Thyroid gland (tissue), 4 donors: ENCODE results near the gene MRTFB. TPM values are rescaled to one million over a fixed set of nuclear protein-coding genes. Genes with fewer than 3 reads are reported as not detected.

ENCODE experiments used
- DNase-seq, 2 donors: peaks; one replicate each; pipeline ENCODE4 v3.0.0-alpha.2; 2019
- H3K27ac ChIP-seq, 3 donors: fragments of 200-600 bp; sonication (generic); 1 replicate in 2 of 3; 2 replicates in 1 of 3; pipeline ENCODE4 v1.5.1; 2016 to 2019; ENCODE audit warnings: mild to moderate bottlenecking in 1 of 3, moderate library complexity in 1 of 3
- H3K27me3 ChIP-seq: fragments of 200-600 bp; sonication (generic); one replicate; pipeline ENCODE4 v1.5.1; 2019
- H3K36me3 ChIP-seq, 2 donors: fragments of 200-600 bp; sonication (generic); one replicate each; pipeline ENCODE4 v1.5.1; 2016 to 2019
- H3K4me1 ChIP-seq, 2 donors: fragments of 200-600 bp; sonication (generic); one replicate each; pipeline ENCODE4 v1.5.1; 2017 to 2019
- H3K4me3 ChIP-seq, 3 donors: fragments of 200-600 bp; sonication (generic); replicated peaks in 1 of 3; 1 replicate in 2 of 3; 2 replicates in 1 of 3; pipeline ENCODE4 v1.5.1; 2016; ENCODE audit warnings: mild to moderate bottlenecking in 1 of 3
- H3K9me3 ChIP-seq: fragments of 200-600 bp; sonication (generic); one replicate; pipeline ENCODE4 v1.5.1; 2017
- POLR2A ChIP-seq, 2 donors: fragments of 450-650 bp; IDR thresholded peaks; one replicate each; pipeline ENCODE4 v1.6.1; 2017; ENCODE audit warnings: antibody characterized with exemption in 2 of 2, mild to moderate bottlenecking in 2 of 2, moderate library complexity in 1 of 2
- WGBS, 2 donors: methylation state at CpG; one replicate each; pipeline ENCODE4 v1.1.5; 2017; 5-methylcytosine and 5-hydroxymethylcytosine counted together
- intact Hi-C: fragments of 100-400 bp; cut with DNase I; formaldehyde crosslinking; loops from one replicate; pipeline ENCODE4 v1.15.1; 2023
- total RNA-seq, 4 donors: library from RNA; depleted of rRNA; stranded (reverse); fragments of >200 nt; gene quantifications; one replicate each; pipeline ENCODE4 v1.2.3, GENCODE V29; 2016
- TF ChIP-seq, protein P1 (sequence below), 6 experiments: fragments of 200-600 bp in 3 of 6; fragments of 450-650 bp in 3 of 6; sonication (generic) in 3 of 6; IDR thresholded peaks; one replicate each; pipeline ENCODE4 v1.5.1; 2016 to 2019; ENCODE audit warnings: antibody characterized with exemption in 6 of 6, mild to moderate bottlenecking in 2 of 6, inconsistent platforms in 1 of 6, moderate library complexity in 1 of 6

Gene MRTFB
- total RNA-seq, 4 donors from 2014 or later, result 51.2 to 131 (median 74.0) TPM

DNA sequence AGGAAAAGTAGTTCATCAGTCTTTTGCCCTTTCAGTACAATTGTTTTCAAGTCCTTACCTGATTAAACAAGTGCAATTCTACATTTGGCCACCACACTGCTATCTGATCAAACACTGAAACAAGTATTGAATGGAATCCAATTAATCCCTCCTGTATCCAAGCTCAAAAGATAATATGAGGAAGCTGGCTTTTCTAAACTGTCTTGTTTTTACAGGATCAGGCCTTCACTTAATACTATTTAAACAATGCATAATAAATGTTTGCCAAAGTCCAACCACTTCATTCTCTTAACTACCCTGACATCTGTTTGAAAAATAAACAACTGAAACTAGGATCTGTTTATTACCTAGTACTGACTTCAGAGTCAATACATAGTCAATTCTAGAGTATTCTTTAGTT is 131.6 kb downstream of the MRTFB start:
- intact Hi-C loops, result no loop called here
- Histone ChIP-seq H3K4me3 (no peak overlapping the region), H3K27ac (peak overlapping the region; percentile 10 to 55 (median 40)), H3K9me3 (no peaks in the 10 kb centered on the region), H3K27me3 (no peaks in the 10 kb centered on the region), H3K36me3 (no peaks in the 10 kb centered on the region), H3K4me1 (peaks cover 28 to 33% of the 10 kb centered on the region in 2 donors)
- TF ChIP-seq, protein P1, sequence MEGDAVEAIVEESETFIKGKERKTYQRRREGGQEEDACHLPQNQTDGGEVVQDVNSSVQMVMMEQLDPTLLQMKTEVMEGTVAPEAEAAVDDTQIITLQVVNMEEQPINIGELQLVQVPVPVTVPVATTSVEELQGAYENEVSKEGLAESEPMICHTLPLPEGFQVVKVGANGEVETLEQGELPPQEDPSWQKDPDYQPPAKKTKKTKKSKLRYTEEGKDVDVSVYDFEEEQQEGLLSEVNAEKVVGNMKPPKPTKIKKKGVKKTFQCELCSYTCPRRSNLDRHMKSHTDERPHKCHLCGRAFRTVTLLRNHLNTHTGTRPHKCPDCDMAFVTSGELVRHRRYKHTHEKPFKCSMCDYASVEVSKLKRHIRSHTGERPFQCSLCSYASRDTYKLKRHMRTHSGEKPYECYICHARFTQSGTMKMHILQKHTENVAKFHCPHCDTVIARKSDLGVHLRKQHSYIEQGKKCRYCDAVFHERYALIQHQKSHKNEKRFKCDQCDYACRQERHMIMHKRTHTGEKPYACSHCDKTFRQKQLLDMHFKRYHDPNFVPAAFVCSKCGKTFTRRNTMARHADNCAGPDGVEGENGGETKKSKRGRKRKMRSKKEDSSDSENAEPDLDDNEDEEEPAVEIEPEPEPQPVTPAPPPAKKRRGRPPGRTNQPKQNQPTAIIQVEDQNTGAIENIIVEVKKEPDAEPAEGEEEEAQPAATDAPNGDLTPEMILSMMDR (IDR thresholded peaks at IDR 0.05), result peak in 5 of 6 experiments; percentile 34 to 62 (median 49)
- TF ChIP-seq POLR2A (IDR thresholded peaks at IDR 0.05), result no peak
- DNase-seq, result no peak

DNA sequence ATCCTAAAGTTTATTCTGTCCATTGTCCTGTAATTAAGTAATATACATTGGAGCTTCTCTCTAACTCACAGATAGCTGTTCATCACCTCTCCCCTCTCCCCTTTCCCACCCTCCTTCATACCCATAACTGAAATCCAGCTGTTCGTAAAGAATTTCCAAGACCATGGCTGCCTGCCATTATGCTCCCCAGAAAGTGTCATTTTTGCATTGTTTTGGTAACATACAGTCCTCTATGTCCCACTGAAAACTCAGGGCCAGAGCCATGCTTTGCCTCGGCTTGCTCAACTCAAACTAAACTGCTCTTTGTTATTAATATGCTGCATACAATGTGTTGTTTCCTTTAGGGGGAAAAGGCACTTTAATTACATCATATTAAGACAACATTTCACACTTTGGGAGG is 132.0 kb downstream of the MRTFB start:
- no peaks in the 10 kb centered on the region for H3K36me3 ChIP-seq
- intact Hi-C loops, result no loop called here
- peak overlapping the region in 2 of 3 donors; percentile 40 to 55 for H3K27ac ChIP-seq
- H3K4me1 ChIP-seq, result peaks cover 28 to 33% of the 10 kb centered on the region in 2 donors
- H3K4me3 ChIP-seq, result no peak overlapping the region
- TF ChIP-seq POLR2A (IDR thresholded peaks at IDR 0.05), result no peak
- TF ChIP-seq, protein P1 (IDR thresholded peaks at IDR 0.05), result no peak
- no peak for DNase-seq
- WGBS, 2 donors, result 60 to 62% methylated on average over 2 of the region's 2 CpGs
- H3K27me3 ChIP-seq, result no peaks in the 10 kb centered on the region
- H3K9me3 ChIP-seq, result no peaks in the 10 kb centered on the region

DNA sequence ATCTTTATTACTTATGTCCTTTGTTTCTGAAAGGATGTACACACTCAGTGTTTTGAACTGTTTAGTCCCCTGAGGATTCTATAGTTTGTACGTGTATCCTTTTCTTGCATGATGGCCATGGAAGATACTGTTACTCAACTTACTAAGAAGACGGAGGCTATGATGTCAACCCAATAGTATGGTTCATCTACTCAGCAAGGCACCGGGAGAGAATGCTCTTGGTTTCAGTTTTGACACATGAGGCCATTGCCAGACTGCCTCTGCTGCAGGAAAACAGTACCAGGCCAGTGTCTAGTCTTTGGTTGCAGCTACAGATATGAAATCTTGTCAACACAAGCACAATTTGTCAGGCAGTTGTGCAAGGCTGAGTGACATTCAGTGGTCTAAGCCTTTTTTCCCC is 134.5 kb downstream of the MRTFB start:
- TF ChIP-seq, protein P1 (IDR thresholded peaks at IDR 0.05), result no peak
- no peak for TF ChIP-seq POLR2A (IDR thresholded peaks at IDR 0.05)
- WGBS, 2 donors, result 74 to 80% methylated on average over 3 of the region's 3 CpGs
- intact Hi-C loops, result no loop called here

DNA sequence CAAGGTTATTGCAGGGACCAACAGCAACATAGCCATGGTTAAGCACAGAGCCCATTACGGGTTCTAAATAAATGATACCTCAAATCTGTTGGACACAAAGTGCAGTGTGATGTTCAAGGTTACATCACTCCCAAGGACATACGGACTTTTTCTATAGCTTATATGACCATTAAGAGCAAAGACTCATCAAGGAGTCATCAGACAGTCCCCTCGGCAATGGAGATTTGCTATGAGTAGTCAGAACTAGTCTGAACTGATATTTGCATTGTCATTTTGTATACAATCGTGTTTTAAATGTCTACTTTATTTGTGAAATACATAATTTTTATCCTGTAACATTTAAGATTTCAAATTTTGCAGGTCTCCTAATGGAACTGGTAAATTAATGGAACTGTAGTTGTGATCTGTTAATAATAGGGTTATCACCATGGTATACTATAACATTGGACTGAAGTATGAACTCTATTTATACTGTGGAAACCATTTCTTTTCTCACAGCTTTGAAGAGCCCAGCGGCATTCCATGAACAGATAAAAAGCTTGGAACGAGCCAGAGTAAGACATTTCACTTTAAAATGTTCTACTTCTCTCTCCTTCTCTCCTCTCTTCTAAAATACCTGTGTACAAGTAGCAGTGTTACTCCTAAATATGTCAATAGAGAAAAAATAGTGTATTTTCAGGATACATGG is 140.9 kb downstream of the MRTFB start:
- Histone ChIP-seq H3K9me3 (no peaks in the 10 kb centered on the region), H3K27ac (no peak overlapping the region), H3K4me1 (peaks cover 0 to 5% of the 10 kb centered on the region in 2 donors), H3K36me3 (peaks cover 3 to 11% of the 10 kb centered on the region in 2 donors), H3K4me3 (no peak overlapping the region), H3K27me3 (no peaks in the 10 kb centered on the region)
- WGBS, 2 donors, result 97 to 98% methylated on average over 6 of the region's 6 CpGs
- TF ChIP-seq, protein P1 (IDR thresholded peaks at IDR 0.05), result no peak
- no peak for TF ChIP-seq POLR2A (IDR thresholded peaks at IDR 0.05)
- no peak for DNase-seq
- intact Hi-C loops, result no loop called here

More for the DNA sequence above, 134.5 kb downstream of the MRTFB start:
- Histone ChIP-seq H3K4me3 (no peak overlapping the region), H3K27me3 (no peaks in the 10 kb centered on the region), H3K36me3 (no peaks in the 10 kb centered on the region), H3K9me3 (no peaks in the 10 kb centered on the region), H3K27ac (no peak overlapping the region), H3K4me1 (peaks cover 22 to 33% of the 10 kb centered on the region in 2 donors)
- DNase-seq, result no peak

DNA sequence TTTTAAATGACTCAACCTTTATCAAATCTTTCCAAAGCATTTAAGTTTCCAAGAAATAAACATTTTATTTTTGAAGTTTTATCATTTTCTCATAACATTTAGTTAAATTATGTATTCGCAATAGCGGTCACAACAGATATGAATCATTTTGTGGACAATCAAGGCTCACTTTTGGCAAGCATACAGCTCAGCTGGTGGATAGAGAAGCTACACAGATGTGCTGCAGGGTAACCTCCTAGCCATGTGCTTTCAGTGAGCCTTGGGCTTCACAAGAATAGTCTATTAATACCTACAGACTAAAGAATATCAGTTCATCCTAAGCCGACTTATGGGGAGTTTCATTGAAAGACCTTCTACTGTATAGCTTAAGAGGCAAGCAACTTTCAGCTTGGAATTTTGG is 144.8 kb downstream of the MRTFB start:
- no peak for TF ChIP-seq POLR2A (IDR thresholded peaks at IDR 0.05)
- TF ChIP-seq, protein P1 (IDR thresholded peaks at IDR 0.05), result no peak
- DNase-seq, result no peak
- H3K36me3 ChIP-seq, result peaks cover 11 to 15% of the 10 kb centered on the region in 2 donors

More for the DNA sequence above, 144.8 kb downstream of the MRTFB start:
- Histone ChIP-seq H3K4me1 (peaks cover 0 to 5% of the 10 kb centered on the region in 2 donors), H3K27me3 (no peaks in the 10 kb centered on the region), H3K9me3 (no peaks in the 10 kb centered on the region), H3K4me3 (no peak overlapping the region), H3K27ac (no peak overlapping the region)
- 93 to 98% methylated on average over 3 of the region's 3 CpGs for WGBS, 2 donors
- intact Hi-C loops, result no loop called here
